Globus pallidus (tissue), 1 donor: ENCODE results near the gene MIB1.
"Not testable (repeated sequence)": the region's sequence is repeated elsewhere in the genome, so short reads cannot be mapped to it uniquely, and the experiment has no call there.

Experiments used
- DNase-seq: peaks from one replicate; pipeline ENCODE4 v3.0.0-alpha.2; 2015; ENCODE audit warnings: low spot score

MIB1 gene

GRCh38 chr18:21740538-21741311 lies at the start of gene MIB1:
Gene MIB1 (plus strand): TSS chr18:21740792. CDS start chr18:21741584, 792 bp downstream.
- peak; percentile 99 for DNase-seq

GRCh38 chr18:21693322-21693721 lies 47.3 kb upstream of the MIB1 start:
- no peak for DNase-seq

- no peak for DNase-seq
Measured at GRCh38 chr18:21700528-21701075, 40.0 kb upstream of the MIB1 start.

GRCh38 chr18:21701621-21702020 lies 39.0 kb upstream of the MIB1 start:
- no peak for DNase-seq

GRCh38 chr18:21702602-21703001 lies 38.0 kb upstream of the MIB1 start:
- DNase-seq, result no peak

GRCh38 chr18:21703241-21703820 lies 37.3 kb upstream of the MIB1 start:
- DNase-seq, result no peak

GRCh38 chr18:21704603-21705364 lies 35.8 kb upstream of the MIB1 start, which contains the start of gene ABHD3:
Gene ABHD3 (minus strand): TSS chr18:21704774. CDS start chr18:21704665, 109 bp downstream.
- peak; percentile 92 for DNase-seq

GRCh38 chr18:21706386-21706865 lies 34.2 kb upstream of the MIB1 start:
- no peak for DNase-seq

- DNase-seq, result not testable (repeated sequence)
Measured at GRCh38 chr18:21707130-21707529, 33.5 kb upstream of the MIB1 start.

GRCh38 chr18:21714474-21714873 lies 26.1 kb upstream of the MIB1 start:
- DNase-seq, result no peak

- DNase-seq, result no peak
Measured at GRCh38 chr18:21722687-21723086, 17.9 kb upstream of the MIB1 start.

- no peak for DNase-seq
Measured at GRCh38 chr18:21725201-21725600, 15.4 kb upstream of the MIB1 start.

GRCh38 chr18:21727702-21728101 lies 12.9 kb upstream of the MIB1 start:
- DNase-seq, result no peak

- DNase-seq, result no peak
Measured at GRCh38 chr18:21733011-21733410, 7.6 kb upstream of the MIB1 start.

- DNase-seq, result no peak
Measured at GRCh38 chr18:21735452-21736015, 5.1 kb upstream of the MIB1 start.

- DNase-seq, result not testable (repeated sequence)
Measured at GRCh38 chr18:21736926-21737325, 3.7 kb upstream of the MIB1 start.

GRCh38 chr18:21739604-21740537 lies 721 bp upstream of the MIB1 start:
- no peak for DNase-seq

GRCh38 chr18:21741312-21741561 lies 645 bp downstream of the MIB1 start:
- DNase-seq, result no peak

GRCh38 chr18:21741562-21742314 lies 1.1 kb downstream of the MIB1 start:
- peak; percentile 14 for DNase-seq

GRCh38 chr18:21742315-21742687 lies 1.7 kb downstream of the MIB1 start:
- no peak for DNase-seq
